ENCODE measurements around the gene LTBP3. TPM values are rescaled to one million over a fixed set of nuclear protein-coding genes. Genes with fewer than 3 reads are reported as not detected.
"Not testable (repeated sequence)": the region's sequence is repeated elsewhere in the genome, so short reads cannot be mapped to it uniquely, and the experiment has no call there.

LTBP3 gene
- polyA plus RNA-seq, 1 donor from 2014 or later = 37.4 TPM

DNA sequence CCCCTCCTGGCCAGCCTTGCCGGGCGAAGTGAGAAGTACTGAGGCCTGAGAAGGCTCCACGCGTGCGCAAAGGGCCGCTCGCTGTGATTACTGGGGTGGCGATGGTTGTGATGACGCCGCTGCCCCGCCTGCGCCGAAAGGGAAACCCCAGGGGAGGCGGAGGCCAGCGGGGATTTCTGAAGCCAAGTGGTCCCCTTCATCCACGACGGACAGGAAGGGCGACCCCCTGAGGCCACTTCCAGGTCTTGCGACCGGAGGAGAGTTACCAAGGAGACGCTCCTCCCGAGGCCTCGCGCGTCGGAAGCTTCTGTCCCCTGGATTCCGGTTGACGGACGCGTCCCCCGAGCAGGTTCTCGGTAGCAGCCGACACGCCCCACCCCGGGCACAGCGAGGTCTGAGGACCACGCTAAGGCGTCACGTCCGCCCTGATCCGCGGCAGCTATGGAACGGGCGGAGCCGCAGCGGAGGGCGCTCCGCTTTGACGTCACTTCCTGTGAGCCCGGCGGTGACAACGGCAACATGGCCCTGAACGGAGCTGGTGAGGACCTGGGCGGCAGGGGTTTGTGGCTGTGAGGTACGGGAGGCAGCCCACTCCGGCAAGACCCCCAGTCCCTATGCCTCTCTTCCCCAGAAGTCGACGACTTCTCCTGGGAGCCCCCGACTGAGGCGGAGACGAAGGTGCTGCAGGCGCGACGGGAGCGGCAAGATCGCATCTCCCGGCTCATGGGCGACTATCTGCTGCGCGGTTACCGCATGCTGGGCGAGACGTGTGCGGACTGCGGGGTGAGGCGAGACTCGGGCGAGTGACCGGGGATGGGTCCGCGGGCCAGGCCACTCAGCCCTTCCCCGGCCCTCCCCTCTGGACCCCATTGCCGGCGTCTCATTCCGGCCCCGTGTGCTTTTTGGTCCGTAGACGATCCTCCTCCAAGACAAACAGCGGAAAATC, 12.1 kb upstream of the LTBP3 start, which contains the start of gene ZNRD2:
Gene ZNRD2, plus strand, starts transcription at position 505 of the 946 bp plus-strand sequence. Its CDS starts 15 bp downstream, at position 520.
- peaks cover 2% of the 10 kb centered on the region for H3K27me3 Mint-ChIP-seq
- peak within 1 kb of the TSS; percentile 99 to 100 (median 99) for H3K27ac Mint-ChIP-seq
- H3K4me3 Mint-ChIP-seq = peak within 1 kb of the TSS; percentile 97 to 100 (median 99)
- no peaks in the 10 kb centered on the region for H3K9me3 Mint-ChIP-seq
- H3K36me3 Mint-ChIP-seq = no peaks in the 10 kb centered on the region
- H3K4me1 Mint-ChIP-seq = peaks cover 27 to 47% (median 41%) of the 10 kb centered on the region in 3 donors

DNA sequence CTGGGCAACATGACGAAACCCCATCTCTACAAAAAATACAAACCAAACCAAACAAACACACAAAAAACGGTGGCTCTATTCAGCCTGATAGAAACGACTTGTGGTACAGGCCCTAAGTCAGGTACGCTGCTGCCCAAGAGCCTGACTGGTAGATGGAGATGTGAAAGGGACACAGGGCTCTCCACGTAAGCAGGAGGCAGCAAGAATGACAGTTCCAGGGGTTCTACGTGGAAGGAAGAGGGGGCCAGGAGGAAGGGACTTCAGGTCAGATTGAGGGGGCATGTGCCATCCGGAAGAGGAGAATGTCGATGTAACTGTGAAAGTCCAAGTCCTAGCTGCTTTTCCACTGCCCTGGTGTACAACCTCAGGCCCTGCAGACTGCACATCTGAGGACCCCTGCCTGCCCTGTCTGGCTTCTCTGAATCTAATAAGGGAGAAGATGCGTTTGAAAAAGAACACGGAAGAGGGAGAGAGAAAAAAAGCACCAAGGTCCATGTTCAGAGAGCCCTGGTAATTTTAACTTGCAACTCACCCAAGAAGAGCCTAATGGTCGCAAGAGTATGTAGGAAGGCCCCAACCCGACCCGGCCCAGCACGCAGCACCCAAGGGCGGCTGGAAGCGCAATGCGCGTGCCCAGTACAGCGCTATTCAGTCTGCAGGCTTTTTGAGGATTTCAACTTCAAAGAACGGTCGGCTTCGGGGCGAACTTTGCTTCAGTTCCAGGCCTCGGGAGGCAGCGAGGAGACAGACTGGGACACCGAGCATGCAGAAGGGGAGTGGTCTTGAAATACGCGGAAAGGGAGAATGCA, 11.2 kb upstream of the LTBP3 start:
- H3K9me3 Mint-ChIP-seq = no peaks in the 10 kb centered on the region
- peaks cover 26 to 41% (median 41%) of the 10 kb centered on the region in 3 donors for H3K4me1 Mint-ChIP-seq
- H3K36me3 Mint-ChIP-seq = no peaks in the 10 kb centered on the region

DNA sequence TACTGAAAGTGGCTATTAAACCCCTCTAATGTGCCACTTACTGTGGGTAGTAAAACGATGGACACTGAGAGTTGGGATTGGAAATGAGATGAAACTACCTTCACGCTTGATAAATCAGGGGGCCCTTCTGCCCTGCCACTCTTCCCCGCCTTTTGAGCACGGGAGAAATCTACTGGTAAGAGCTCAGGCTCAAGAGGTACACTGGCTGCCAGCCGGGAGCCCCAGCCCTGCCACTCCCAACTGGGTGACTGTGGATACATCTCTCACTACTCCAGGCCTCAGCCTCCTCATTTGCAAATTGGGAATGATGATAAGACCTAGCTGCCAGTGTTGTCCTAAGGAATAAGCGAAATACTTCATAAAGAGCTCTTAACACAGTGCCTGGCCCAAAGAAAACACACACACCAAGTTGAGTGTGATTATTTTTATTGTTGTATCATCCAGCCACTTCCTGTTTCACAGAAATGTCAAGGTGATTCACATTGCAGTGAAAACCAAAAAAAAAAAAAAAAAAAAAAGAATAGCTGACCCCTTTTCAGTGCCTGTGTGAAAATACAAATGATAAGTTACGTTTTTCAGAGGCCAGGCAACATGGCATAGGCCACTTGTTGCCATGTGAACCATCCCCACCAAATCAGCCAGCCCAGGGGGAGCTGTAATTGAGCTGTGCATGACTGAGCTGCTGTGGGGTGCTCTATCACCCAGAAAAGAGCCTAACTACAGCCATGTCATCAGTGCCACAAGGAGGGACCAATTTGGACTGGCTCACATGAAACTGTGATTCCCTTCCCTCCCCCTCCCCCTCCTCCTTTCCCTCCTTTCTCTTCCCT, 7.7 kb upstream of the LTBP3 start:
- no peaks in the 10 kb centered on the region for H3K36me3 Mint-ChIP-seq
- peak overlapping the region in 3 of 4 donors; percentile 34 to 68 (median 45) for H3K4me3 Mint-ChIP-seq
- peak overlapping the region; percentile 74 to 84 (median 81) for H3K27ac Mint-ChIP-seq
- no peaks in the 10 kb centered on the region for H3K9me3 Mint-ChIP-seq
- peaks cover 20 to 29% (median 26%) of the 10 kb centered on the region in 3 donors for H3K4me1 Mint-ChIP-seq
- no peaks in the 10 kb centered on the region for H3K27me3 Mint-ChIP-seq

More for the DNA sequence above, 11.2 kb upstream of the LTBP3 start:
- Mint-ChIP-seq H3K27ac (peak overlapping the region; percentile 99 to 100 (median 99)), H3K4me3 (peak overlapping the region; percentile 97 to 100 (median 99)), H3K27me3 (peaks cover 2% of the 10 kb centered on the region)

DNA sequence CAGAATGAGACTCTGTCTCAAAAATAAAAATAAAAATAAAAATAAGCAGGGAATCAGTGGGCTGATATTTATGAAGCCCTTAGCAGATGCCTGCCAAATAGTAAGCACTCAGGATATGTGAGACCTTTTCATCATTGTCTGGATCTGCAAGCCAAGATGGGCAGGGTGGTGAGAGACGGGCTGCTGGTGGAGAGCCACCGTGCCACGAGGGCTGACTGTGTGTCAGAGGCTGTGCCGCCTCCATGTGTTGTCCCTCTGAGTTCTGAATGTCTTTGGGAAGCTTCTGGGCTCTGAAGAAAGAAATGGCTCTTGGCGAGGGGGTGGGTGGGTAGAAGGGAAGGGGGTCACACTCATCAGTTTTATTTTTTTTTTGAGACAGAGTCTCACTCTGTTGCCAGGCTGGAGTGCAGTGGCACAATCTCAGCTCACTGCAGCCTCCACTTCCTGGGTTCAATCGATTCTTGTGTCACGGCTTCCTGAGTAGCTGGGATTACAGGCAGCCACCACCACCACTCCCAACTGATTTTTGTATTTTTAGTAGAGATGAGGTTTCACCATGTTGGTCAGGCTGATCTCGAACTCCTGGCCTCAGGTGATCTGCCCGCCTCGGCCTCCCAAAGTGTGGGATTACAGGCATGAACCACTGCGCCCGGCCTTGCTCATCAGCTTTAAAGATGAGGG, 6.9 kb upstream of the LTBP3 start:
- not testable (repeated sequence) for H3K9me3 Mint-ChIP-seq, H3K27me3 Mint-ChIP-seq, H3K36me3 Mint-ChIP-seq
- H3K4me1 Mint-ChIP-seq = peaks cover 18 to 27% (median 21%) of the 10 kb centered on the region in 3 donors
- H3K4me3 Mint-ChIP-seq = peak overlapping the region in 1 of 4 donors; percentile 73
- peak overlapping the region; percentile 58 to 84 (median 81) for H3K27ac Mint-ChIP-seq

DNA sequence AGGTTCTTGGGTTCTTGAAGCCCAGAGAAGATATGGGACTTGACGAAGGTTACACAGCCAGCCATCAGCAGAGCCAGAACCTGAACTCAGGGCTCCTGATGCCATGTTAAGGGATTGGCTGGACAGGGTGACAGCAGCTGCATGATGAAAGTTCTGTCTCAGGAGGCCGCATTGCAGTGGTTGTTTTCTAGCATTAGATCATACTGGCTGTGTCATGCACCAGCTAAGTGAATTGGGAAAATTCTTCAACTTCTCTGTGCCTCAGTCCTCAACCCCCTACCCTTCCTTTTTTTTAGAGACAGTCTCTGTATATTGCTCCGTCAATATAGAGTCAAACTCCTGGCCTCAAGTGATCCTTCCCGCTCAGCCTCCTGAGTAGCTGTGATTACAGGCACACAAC, 5.4 kb upstream of the LTBP3 start:
- Mint-ChIP-seq H3K9me3 (no peaks in the 10 kb centered on the region), H3K36me3 (no peaks in the 10 kb centered on the region), H3K27ac (peak overlapping the region in 2 of 3 donors; percentile 39 to 74), H3K4me1 (peaks cover 7 to 22% (median 9%) of the 10 kb centered on the region in 3 donors), H3K4me3 (peak overlapping the region in 1 of 4 donors; percentile 61), H3K27me3 (no peaks in the 10 kb centered on the region)

DNA sequence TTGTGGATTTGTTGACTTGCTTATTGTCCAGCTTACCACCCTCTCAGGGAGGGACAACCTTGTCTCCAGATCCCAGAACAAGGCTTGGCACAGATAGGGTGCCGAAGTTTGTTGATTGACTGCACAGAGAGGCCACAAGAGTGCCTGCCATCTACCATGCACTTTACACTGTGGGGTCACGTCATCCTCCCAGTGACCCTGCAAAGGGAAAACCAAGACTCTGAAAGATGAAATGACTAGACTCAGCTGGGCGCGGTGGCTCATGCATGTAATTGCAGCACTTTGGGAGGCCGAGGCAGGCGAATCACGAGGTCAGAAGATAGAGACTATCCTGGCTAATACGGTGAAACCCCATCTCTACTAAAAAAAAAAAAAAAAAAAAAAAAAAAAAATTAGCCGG, 4.6 kb upstream of the LTBP3 start:
- peak overlapping the region in 1 of 3 donors; percentile 39 for H3K27ac Mint-ChIP-seq

DNA sequence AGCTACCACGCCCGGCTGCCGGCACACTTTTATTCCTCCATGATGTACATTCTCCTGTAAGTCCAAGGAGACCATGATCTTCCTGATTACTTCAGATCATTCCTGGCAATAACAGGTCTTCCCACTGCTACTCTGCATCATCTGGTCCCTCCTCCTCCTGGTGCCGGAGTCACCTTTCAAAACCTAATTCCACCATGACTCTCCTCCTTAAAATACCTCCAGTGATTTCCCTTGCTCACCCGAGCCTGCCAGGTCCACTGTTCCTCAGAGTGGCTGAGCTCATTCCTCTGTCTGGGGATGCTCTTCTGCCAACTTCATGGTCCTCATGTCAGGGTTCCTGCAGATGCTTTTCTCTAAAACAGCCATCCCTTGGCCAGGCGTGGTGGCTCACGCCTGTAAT, 3.9 kb upstream of the LTBP3 start:
- Mint-ChIP-seq H3K9me3 (no peaks in the 10 kb centered on the region), H3K36me3 (no peaks in the 10 kb centered on the region), H3K4me1 (peaks cover 4 to 18% (median 7%) of the 10 kb centered on the region in 3 donors), H3K4me3 (no peak overlapping the region), H3K27ac (peak overlapping the region in 2 of 3 donors; percentile 59 to 64), H3K27me3 (no peaks in the 10 kb centered on the region)

More for the DNA sequence above, 4.6 kb upstream of the LTBP3 start:
- H3K4me3 Mint-ChIP-seq = peak overlapping the region in 1 of 4 donors; percentile 61
- H3K9me3 Mint-ChIP-seq = no peaks in the 10 kb centered on the region
- H3K27me3 Mint-ChIP-seq = no peaks in the 10 kb centered on the region
- peaks cover 4 to 17% (median 7%) of the 10 kb centered on the region in 3 donors for H3K4me1 Mint-ChIP-seq
- no peaks in the 10 kb centered on the region for H3K36me3 Mint-ChIP-seq

DNA sequence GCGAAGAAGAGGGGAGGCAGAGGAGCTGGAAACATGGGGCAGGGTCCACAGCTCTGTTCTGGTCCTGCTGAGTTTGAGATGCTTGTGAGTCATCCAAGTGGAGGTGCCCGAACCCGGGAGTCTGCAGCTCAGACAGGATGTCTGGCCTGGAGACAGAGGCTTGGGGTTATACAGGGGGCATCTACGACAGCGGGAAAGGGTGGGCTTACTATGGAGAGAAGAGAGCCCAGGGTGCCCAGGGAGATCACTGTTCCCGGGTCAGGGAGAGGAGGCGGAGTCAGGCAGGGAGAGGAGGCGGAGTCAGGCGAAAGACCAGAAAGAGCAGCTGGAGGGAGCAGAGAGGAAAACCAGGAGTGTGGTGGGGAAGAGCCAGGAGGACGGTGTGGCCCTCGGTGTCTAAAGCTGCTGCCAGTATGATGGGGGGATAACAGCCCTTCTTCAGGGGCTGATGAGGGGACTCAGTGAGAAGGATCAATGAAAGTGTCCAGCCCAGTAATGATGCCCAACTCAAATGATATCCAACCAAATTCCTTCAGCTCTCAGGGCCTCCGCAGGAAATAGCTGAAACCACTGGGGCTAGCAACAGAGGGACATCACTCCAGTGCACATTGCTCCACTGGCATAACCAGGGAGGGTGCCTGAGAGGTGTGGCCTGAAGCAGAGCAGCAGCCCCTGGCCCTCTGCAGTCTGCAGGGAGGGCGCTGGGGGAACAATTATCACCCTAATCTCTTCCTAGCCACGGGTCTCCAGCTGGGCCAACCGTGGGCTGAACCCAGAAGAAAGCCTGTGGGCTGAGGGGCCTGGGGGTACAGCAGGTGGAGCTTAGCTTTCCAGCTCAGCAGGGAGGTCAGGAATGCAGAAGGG, 2.6 kb upstream of the LTBP3 start:
- H3K9me3 Mint-ChIP-seq = no peaks in the 10 kb centered on the region
- H3K27ac Mint-ChIP-seq = peak overlapping the region in 1 of 3 donors; percentile 64
- no peaks in the 10 kb centered on the region for H3K36me3 Mint-ChIP-seq
- H3K4me1 Mint-ChIP-seq = peaks cover 3 to 17% (median 4%) of the 10 kb centered on the region in 3 donors
- H3K27me3 Mint-ChIP-seq = no peaks in the 10 kb centered on the region
- H3K4me3 Mint-ChIP-seq = peak overlapping the region in 2 of 4 donors; percentile 41 to 55

DNA sequence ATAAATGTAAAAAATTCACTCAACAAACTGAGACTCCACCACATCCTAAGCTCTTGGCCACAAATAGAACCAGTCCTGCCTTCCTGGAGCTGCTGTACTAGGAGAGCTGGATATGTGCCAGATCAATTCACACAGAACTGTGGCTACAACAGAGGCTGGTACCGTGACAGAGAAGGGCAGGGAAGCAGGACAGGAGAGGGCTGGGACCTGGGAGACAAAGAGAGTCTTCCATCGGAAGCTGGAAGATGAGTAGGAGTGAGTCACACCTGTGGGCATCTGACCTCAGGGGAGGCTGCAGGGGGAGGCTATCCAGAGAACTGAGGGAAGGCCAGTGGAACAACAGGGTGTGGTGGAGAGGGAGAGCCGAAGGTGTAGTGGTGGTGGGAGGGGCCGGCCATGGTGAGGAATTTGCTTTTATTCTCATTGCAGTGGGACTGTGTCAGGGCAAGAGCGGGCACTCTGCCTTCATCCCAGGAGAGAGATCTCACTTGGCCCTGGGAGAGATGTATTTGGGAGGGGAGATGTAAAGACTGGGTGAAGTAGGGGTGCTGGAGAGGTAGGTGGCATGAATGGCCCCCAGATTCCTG, 1.9 kb upstream of the LTBP3 start:
- H3K27ac Mint-ChIP-seq = peak overlapping the region in 1 of 3 donors; percentile 57

DNA sequence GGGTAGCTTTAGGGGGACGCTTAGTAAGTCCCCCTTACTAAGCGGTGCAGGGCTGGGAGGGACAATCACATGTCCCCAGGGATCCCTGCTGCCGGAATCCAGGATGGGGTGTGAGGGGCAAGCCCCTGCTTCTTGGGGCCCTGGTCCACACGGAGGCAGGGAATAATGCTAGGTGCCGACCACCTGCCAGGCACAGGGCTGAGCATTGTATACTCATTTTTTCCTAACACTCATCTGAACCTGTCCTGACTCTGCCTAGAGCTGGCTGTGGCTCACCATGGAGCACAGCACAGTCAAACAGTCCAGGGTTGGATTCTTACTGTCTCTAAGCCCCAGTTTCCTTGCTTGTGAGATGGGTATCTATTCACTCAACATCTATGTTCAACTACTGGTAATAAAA, 1.4 kb upstream of the LTBP3 start:
- Mint-ChIP-seq H3K4me3 (peak overlapping the region in 1 of 4 donors; percentile 72), H3K36me3 (no peaks in the 10 kb centered on the region), H3K9me3 (no peaks in the 10 kb centered on the region), H3K4me1 (peaks cover 0 to 14% (median 7%) of the 10 kb centered on the region in 3 donors), H3K27ac (peak overlapping the region in 1 of 3 donors; percentile 57), H3K27me3 (no peaks in the 10 kb centered on the region)

More for the DNA sequence above, 1.9 kb upstream of the LTBP3 start:
- no peaks in the 10 kb centered on the region for H3K36me3 Mint-ChIP-seq
- peak overlapping the region in 1 of 4 donors; percentile 55 for H3K4me3 Mint-ChIP-seq
- H3K27me3 Mint-ChIP-seq = no peaks in the 10 kb centered on the region
- H3K9me3 Mint-ChIP-seq = no peaks in the 10 kb centered on the region
- peaks cover 0 to 11% (median 4%) of the 10 kb centered on the region in 3 donors for H3K4me1 Mint-ChIP-seq

DNA sequence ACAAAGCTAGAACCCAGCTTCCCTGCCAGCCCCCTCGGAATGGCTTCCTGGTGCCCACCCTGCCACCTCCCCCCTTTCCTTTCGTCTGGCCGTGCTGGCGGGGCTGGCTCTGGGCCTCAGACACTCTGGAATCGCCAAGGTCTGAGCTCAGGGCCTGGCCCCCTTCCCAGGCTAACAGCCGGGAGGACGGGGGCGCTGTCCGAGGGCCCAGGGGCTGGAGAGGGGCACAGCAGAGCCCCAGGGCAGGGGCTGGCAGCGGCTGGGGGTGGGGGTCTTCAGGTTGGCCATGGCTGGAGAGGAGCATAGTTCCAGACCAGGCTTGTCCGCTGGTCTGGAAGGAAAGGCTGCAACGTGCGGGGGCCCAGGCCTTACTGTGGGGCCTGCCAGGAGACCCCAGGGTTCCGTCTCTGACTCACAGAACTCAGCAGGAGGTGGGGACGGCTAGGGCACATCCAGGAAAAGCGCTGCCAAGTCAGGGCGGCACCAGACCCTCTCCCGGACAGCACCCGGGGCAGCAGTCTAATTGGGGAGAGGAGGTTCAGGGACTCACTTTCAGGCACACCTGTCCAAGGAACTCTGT, 861 bp upstream of the LTBP3 start:
- Mint-ChIP-seq H3K36me3 (no peaks in the 10 kb centered on the region), H3K27me3 (no peaks in the 10 kb centered on the region), H3K4me3 (peak overlapping the region in 3 of 4 donors; percentile 70 to 81 (median 72)), H3K4me1 (peaks cover 0 to 17% (median 8%) of the 10 kb centered on the region in 3 donors), H3K27ac (peak overlapping the region in 1 of 3 donors; percentile 57), H3K9me3 (no peaks in the 10 kb centered on the region)

DNA sequence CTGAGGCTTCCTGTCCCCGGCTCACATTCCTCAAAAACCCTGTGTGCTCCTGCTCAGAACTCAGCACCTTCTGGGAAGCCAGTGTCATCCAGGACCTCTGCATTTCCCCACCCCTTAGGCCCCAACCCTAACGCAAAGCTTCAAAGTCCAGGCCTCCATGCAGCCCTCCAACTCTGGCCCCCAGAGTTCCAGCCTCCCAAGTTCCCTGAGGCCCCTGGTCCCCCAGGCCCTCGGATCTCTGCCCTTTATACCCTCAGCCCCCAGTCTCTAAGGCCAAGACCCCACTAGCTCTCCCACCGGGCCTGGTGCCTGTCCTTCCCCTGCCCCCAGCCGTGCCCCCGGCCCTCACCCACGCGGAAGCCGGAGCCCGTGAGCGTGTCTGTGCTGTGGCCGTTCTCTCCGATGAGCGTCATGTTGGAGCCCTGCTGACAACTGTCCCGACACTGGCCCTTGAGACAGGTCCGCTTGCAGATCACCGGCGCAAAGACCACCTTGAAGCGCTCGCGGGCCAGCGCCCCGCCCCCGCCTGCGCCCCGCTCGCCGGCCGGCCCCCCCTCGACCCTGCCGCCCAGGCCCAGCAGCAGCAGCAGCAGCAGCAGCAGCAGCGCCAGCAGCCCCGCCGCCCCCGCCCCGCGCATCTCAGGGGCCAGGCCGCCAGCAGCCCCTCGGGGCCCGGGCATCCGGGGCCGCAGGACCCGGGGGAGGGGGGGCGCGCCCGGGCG, 718 bp downstream of the LTBP3 start:
- H3K4me1 Mint-ChIP-seq = peaks cover 2 to 17% (median 9%) of the 10 kb centered on the region in 3 donors
- H3K4me3 Mint-ChIP-seq = peak overlapping the region; percentile 70 to 80 (median 77)
- H3K27me3 Mint-ChIP-seq = no peaks in the 10 kb centered on the region
- H3K36me3 Mint-ChIP-seq = no peaks in the 10 kb centered on the region
- peak overlapping the region in 2 of 3 donors; percentile 31 to 96 for H3K27ac Mint-ChIP-seq
- H3K9me3 Mint-ChIP-seq = no peaks in the 10 kb centered on the region

Data from IgD-negative memory B cell (primary cell).